IPS-NIHi7 (cell line): ENCODE data around the gene PCDHA3.
A peak's percentile ranks its signal among the peaks of the same experiment; 100 is the strongest.
"Not testable (repeated sequence)": the region's sequence is repeated elsewhere in the genome, so short reads cannot be mapped to it uniquely, and the experiment has no call there.

ENCODE experiments used
- DNase-seq: peaks from one replicate; pipeline ENCODE4 v3.0.0; 2012; ENCODE audit warnings: mixed read lengths; ENCODE audit errors: extremely low spot score

PCDHA3 gene

DNA sequence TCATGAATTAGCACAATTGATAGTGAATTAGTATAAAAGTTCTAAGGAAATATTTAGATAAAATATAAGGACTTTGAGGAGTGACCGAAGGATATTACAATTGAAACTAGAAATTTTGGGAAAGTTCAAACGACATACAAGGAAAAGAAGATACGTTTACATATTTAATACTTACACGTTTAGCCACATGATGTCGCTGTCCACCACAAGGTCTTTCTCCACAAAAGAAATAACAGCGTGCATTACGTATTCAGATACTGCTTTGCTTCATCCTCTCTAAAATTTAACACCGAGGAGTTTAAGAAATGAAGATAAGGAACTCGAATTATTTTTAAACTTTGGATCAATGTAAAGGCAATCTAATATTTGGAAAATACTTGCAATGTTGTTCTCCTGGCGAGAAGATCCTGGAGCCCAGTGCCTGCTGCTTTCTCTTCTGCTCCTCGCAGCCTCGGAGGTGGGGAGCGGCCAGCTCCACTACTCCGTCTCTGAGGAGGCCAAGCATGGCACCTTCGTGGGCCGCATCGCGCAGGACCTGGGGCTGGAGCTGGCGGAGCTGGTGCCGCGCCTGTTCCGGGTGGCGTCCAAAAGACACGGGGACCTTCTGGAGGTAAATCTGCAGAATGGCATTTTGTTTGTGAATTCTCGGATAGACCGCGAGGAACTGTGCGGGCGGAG lies at the start of gene PCDHA3:
Gene PCDHA3, plus strand, starts transcription at position 242 of the 678 bp plus-strand sequence.
- no peak for DNase-seq

DNA sequence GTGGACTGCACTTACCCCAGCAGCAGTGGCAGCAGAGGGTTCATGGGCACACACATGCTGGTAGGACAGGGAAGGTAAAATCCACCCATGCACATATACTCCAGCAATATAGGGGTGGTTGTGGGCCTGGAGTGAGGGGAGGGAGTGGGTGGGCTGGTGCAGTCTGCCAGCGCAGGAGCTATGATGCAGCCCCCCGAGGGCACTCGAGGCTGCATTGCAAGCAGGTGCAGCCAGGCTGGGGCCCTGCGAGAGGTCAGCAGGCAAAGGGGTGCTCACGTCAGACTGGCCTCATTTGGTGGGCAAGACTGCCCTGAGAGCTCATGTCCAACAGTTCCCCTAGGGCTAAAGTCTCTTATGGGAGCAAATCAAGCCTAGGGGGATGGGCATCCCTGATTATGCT lies 47.3 kb upstream of the PCDHA3 start:
- no peak for DNase-seq

DNA sequence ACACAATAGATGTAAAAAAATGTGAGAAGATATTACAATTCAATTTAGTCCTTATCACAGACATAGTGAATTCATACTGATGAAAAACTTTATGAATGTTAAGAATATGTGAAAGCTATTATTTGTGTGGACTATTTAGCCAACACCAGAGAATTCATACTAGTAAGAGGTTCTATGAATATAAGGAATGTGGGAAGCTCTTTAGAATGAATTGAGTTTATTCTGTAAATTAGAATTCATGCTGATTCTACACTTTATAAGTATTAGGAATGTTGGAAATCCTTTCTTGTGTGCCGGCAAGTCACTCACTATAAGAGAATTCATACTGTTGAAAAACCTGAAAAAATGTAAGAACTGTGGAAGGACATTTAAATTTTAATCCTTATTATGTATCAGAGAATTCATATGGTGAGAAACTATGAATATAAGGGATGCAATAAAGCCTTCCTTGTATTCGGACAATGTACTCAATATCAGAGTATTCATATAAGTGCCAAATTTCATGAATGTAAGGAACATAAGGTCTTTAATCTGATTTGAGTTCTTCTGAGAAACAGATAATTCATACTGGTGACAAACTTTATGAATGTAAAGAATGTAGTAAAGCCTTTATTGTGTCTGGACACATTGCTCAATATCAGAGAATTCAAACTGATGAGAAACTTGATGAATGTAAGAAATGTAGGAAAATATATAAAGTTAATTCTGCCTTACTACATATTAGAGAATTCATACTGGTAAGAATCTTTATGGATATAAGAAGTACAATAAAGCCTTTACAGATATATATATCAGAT lies 36.5 kb upstream of the PCDHA3 start:
- no peak for DNase-seq

DNA sequence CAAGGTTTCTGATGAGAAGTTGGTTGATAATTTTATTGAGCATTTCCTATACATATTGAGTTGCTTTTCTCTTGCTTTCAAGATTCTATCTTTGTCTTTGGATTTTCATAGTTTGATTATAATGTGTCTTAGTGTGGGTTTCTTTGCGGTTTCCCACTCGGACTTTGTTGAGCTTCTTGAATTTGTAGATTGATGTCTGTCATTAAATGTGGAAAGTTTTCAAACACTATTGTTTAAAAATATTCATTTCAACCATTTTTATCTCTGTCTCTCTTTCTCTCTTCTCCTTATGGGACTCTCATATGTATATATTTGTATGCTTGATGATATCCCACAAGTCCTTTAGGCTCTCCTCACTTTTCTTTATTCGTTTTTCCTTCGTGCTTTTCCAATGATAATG lies 33.4 kb upstream of the PCDHA3 start:
- no peak for DNase-seq

DNA sequence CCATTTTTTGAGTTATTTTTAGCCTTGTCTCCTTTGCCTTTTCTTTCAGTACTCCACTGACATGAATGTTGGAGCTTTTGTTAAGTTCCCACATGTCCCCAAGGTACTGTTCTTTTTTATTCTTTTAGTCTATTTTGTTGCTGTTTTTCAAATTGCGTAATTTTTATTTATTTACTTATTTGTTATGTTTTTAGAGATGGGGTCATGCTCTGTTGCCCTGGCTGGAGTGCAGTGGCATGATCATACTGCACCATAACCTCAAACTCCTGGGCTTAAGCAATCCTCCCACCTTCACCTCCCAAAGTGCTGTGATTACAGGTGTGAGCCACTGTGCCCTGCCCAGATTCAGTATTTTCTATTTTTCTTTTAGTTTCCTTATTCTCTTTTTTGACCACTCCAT lies 20.3 kb upstream of the PCDHA3 start:
- DNase-seq: no peak

DNA sequence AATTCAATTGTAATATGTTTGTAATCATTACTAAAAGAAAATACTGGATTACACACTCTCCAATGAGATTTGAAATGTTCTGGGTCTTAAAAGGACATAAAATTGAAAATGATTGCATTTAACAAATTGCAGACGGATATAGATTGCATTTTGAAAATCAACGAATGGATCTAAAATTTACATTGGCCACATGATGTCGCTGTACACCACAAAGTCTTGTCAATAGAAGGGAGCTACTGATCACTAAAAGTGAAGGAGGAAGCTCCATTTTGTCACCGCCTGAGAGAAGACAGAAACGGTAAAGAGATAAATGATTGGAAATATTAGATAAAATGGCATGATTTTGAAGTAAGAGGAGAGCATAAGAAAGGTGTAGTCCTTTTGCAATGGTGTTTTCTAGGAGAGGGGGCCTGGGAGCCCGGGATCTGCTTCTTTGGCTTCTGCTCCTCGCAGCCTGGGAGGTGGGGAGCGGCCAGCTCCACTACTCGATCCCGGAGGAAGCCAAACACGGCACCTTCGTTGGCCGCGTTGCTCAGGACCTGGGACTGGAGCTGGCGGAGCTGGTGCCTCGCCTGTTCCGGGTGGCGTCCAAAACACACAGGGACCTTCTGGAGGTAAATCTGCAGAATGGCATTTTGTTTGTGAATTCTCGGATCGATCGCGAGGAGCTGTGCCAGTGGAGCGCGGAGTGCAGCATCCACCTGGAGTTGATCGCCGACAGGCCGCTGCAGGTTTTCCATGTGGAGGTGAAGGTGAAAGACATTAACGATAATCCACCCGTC lies 14.8 kb upstream of the PCDHA3 start, which contains the start of gene PCDHA1:
Gene PCDHA1, plus strand, starts transcription at position 236 of the 782 bp plus-strand sequence.
- peak; percentile 31 for DNase-seq

DNA sequence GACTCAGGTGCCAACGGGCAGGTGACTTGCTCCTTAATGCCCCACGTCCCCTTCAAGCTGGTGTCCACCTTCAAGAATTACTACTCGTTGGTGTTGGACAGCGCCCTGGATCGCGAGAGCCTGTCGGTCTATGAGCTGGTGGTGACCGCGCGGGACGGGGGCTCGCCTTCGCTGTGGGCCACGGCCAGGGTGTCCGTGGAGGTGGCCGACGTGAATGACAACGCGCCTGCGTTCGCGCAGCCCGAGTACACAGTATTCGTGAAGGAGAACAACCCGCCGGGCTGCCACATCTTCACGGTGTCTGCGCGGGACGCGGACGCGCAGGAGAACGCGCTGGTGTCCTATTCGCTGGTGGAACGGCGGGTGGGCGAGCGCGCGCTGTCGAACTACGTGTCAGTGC lies 13.4 kb upstream of the PCDHA3 start:
- not testable (repeated sequence) for DNase-seq

DNA sequence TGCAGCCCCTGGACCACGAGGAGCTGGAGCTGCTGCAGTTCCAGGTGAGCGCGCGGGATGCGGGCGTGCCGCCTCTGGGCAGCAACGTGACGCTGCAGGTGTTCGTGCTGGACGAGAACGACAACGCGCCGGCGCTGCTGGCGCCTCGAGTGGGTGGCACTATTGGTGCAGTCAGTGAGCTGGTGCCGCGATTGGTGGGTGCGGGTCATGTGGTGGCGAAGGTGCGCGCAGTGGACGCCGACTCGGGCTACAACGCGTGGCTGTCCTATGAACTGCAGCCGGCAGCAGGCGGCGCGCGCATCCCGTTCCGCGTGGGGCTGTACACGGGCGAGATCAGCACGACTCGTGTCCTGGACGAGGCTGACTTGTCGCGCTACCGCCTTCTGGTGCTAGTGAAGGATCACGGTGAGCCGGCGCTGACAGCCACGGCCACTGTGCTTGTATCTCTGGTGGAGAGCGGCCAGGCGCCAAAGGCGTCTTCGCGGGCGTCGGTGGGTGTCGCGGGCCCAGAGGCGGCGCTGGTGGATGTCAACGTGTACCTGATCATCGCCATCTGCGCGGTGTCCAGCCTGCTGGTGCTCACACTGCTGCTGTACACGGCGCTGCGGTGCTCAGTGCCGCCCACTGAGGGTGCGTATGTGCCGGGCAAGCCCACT lies 12.9 kb upstream of the PCDHA3 start:
- not testable (repeated sequence) for DNase-seq

DNA sequence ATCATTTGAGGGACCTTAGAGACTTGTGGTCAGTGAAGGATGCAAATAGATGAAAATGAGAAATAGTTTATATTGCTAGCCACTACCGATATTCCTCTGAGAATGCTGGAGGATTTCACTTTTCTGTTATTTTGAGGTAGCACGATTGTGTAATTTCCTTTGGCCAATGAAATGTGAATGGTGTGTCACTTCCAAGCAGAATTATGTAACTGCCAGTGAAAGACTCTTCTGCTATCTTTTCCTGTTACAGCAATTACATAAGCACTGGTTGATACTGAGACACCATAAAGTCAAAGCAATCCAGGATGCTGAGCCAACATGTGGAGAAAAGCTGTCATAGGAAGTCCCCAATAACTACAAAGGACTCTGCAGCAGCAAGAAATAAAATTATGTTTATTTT lies 9.8 kb upstream of the PCDHA3 start:
- no peak for DNase-seq

DNA sequence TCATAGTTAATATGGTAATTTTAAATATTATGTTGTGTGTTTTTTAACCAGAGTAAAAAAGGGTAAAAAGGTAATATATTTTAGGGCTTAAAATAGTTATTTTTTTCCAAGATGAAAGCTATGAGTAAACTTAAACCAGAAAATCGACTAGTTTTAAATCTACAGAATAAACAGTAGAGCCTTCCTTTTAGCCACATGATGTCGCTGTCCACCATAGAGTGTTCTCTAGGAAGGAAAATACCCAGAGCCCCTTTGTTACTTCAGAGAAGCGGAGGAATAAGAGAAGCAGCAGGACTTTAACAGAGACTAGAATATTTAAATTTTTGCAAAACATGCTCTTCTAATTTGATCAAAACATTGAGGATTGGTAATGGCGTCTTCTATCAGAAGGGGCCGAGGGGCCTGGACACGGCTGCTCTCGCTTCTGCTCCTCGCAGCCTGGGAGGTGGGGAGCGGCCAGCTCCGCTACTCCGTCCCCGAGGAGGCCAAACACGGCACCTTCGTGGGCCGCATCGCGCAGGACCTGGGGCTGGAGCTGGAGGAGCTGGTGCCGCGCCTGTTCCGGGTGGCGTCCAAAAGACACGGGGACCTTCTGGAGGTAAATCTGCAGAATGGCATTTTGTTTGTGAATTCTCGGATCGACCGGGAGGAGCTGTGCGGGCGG lies 6.1 kb upstream of the PCDHA3 start, which contains the start of gene PCDHA2:
Gene PCDHA2, plus strand, starts transcription at position 258 of the 664 bp plus-strand sequence.
- DNase-seq: peak; percentile 38

DNA sequence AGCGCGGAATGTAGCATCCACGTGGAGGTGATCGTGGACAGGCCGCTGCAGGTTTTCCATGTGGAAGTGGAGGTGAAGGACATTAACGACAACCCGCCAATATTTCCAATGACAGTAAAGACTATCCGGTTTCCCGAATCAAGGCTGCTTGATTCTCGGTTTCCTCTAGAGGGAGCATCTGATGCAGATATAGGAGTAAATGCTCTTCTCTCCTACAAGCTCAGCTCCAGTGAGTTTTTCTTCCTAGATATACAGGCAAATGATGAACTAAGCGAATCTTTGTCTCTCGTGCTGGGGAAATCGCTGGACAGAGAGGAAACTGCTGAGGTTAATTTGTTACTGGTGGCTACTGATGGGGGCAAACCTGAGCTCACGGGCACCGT lies 5.6 kb upstream of the PCDHA3 start:
- DNase-seq: peak; percentile 59

DNA sequence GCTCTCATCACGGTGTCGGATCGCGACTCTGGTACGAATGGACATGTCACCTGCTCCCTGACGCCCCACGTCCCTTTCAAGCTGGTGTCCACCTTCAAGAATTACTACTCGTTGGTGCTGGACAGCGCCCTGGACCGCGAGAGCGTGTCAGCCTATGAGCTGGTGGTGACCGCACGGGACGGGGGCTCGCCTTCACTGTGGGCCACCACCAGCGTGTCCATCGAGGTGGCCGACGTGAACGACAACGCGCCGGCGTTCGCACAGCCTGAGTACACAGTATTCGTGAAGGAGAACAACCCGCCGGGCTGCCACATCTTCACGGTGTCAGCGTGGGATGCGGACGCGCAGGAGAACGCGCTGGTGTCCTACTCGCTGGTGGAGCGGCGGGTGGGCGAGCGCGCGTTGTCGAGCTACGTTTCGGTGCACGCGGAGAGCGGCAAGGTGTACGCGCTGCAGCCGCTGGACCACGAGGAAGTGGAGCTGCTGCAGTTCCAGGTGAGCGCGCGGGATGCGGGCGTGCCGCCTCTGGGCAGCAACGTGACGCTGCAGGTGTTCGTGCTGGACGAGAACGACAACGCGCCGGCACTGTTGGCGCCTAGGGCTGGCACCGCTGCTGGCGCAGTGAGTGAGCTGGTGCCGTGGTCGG lies 4.7 kb upstream of the PCDHA3 start:
- not testable (repeated sequence) for DNase-seq

DNA sequence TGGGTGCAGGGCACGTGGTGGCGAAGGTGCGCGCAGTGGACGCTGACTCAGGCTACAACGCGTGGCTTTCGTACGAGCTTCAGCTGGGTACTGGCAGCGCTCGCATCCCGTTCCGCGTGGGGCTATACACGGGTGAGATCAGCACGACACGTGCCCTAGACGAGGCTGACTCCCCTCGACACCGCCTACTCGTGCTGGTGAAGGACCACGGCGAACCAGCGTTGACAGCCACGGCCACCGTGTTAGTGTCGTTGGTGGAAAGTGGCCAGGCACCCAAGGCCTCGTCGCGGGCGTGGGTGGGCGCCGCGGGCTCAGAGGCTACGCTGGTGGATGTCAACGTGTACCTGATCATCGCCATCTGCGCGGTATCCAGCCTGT lies 4.2 kb upstream of the PCDHA3 start:
- no peak for DNase-seq

DNA sequence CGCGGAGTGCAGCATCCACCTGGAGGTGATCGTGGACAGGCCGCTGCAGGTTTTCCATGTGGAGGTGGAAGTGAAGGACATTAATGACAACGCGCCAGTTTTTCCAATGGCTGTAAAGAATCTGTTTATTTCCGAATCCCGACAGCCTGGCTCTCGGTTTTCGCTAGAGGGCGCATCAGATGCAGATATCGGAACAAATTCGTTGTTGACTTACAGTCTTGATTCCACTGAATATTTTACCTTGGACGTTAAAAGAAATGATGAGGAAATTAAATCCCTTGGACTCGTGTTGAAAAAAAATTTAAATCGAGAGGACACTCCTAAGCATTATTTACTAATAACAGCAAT lies 611 bp downstream of the PCDHA3 start:
- DNase-seq: no peak

DNA sequence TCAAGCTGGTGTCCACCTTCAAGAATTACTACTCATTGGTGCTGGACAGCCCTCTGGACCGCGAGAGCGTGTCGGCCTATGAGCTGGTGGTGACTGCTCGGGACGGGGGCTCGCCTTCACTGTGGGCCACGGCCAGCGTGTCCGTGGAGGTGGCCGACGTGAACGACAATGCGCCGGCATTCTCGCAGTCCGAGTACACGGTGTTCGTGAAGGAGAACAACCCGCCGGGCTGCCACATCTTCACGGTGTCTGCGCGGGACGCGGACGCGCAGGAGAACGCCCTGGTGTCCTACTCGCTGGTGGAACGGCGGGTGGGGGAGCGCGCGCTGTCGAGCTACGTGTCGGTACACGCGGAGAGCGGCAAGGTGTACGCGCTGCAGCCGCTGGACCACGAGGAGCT lies 1.5 kb downstream of the PCDHA3 start:
- DNase-seq: not testable (repeated sequence)

DNA sequence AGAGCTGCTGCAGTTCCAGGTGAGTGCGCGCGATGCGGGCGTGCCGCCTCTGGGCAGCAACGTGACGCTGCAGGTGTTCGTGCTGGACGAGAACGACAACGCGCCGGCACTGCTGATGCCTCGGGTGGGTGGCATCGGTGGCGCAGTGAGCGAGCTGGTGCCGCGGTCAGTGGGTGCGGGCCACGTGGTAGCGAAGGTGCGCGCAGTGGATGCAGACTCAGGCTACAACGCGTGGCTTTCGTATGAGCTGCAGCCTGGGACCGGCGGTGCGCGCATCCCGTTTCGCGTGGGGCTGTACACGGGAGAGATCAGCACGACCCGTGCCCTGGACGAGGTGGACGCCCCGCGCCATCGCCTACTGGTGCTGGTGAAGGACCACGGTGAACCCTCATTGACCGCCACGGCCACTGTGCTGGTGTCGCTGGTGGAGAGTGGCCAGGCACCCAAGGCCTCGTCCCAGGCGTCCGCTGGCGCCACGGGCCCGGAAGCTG lies 2.0 kb downstream of the PCDHA3 start:
- DNase-seq: no peak

DNA sequence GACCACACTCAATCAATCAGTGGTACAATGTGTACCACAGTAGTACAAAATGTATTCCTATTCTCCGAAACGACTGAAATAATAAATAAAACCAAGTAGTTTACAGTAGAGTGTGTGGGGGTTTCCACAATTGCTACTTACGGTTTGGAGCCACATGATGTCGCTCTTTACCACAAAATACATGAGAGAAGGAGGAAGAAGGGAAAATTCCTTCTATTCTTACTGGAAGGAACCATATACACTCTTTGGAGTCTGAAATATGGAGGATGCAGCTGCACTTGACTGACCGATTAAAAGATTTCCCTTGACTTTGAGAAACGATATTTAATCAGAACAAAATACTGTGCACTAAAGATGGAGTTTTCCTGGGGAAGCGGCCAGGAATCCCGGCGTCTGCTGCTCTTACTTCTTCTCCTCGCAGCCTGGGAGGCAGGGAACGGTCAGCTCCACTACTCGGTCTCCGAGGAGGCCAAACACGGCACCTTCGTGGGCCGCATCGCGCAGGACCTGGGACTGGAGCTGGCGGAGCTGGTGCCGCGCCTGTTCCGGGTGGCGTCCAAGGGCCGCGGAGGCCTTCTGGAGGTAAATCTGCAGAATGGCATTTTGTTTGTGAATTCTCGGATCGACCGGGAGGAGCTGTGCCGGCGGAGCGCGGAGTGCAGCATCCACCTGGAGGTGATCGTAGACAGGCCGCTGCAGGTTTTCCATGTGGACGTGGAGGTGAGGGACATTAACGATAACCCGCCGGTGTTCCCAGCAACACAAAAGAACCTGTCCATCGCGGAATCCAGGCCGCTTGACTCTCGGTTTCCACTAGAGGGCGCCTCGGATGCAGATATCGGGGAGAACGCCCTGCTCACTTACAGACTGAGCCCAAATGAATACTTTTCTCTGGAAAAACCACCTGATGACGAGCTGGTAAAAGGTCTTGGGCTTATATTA lies 6.2 kb downstream of the PCDHA3 start, which contains the start of gene PCDHA4:
Gene PCDHA4, plus strand, starts transcription at position 235 of the 942 bp plus-strand sequence.
- peak; percentile 57 for DNase-seq

DNA sequence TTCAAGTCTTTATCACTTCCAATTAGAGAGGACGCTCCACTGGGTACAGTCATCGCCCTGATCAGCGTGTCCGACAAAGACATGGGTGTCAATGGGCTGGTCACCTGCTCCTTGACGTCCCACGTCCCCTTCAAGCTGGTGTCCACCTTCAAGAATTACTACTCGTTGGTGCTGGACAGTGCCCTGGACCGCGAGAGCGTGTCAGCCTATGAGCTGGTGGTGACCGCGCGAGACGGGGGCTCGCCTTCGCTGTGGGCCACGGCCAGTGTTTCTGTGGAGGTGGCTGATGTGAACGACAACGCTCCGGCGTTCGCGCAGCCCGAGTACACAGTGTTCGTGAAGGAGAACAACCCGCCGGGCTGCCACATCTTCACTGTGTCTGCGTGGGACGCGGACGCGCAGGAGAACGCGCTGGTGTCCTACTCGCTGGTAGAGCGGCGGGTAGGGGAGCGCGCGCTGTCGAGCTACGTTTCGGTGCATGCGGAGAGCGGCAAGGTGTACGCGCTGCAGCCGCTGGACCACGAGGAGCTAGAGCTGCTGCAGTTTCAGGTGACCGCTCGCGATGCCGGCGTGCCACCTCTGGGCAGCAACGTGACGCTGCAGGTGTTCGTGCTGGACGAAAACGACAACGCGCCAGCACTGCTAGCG lies 7.5 kb downstream of the PCDHA3 start:
- not testable (repeated sequence) for DNase-seq

DNA sequence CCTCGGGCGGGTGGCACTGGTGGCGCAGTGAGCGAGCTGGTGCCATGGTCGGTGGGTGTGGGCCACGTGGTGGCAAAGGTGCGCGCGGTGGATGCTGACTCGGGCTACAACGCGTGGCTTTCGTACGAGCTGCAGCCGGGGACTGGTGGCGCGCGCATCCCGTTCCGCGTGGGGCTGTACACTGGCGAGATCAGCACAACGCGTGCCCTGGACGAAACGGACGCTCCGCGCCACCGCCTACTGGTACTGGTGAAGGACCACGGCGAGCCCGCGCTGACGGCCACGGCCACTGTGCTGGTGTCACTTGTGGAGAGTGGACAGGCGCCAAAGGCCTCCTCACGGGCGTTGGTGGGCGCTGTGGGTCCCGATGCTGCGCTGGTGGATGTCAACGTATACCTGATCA lies 8.0 kb downstream of the PCDHA3 start:
- DNase-seq: no peak
